ENCODE data around the gene MAPK8IP1. TPM values are rescaled to one million over a fixed set of nuclear protein-coding genes. Genes with fewer than 3 reads are reported as not detected.

Gene MAPK8IP1
- total RNA-seq, 1 experiment from 2014 or later, result 12.7 TPM

DNA sequence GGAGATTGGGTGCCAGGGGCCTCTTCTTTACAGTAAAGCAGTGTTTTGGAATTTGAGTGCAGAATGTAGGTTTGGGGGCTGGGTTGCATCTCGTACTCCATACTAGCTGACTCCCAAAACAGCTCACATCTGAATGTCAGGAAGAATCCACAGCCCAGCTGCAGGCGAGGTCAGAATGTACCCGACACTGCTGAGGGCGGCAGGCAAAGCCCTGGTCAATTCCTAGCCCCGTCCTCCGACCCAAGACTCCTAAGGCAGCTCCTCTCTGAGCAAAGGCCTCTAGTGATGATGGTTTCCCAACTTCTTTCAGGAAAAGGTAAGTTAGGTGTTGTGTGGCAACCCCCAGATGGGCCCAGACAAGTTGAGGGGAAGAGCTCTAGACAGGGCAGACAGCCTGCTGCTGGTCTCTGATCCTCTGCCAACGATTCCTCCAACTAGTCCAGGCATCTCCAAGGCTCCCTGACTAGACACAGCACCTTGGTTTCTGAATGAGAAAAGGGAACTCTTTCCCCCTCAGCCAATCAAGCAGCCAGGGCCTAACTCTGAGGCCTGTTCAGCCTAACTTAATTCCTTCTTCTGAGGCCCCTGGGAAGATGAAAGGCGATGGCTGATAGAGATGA lies 45.6 kb downstream of the MAPK8IP1 start:
- Histone ChIP-seq H3K36me3 (ENCODE audit: control insufficient read depth, insufficient read depth, low read length) (peaks cover 5% of the 10 kb centered on the region), H3K9me3 (ENCODE audit: control insufficient read depth, insufficient read depth, low read depth, low read length) (no peaks in the 10 kb centered on the region), H3K4me1 (ENCODE audit: control insufficient read depth, insufficient read depth, low read length) (no peaks in the 10 kb centered on the region), H3K27ac (ENCODE audit: low read length) (no peak overlapping the region), H3K4me3 (ENCODE audit: low read depth in 2 of 2, low read length in 2 of 2) (no peak overlapping the region), H3K27me3 (ENCODE audit: control insufficient read depth, insufficient read depth, low read length) (no peaks in the 10 kb centered on the region)
- TF ChIP-seq SIN3A (IDR thresholded peaks at IDR 0.05; ENCODE audit: borderline replicate concordance, insufficient read depth, low read depth, low read length) (no peak), POLR2AphosphoS5 (IDR thresholded peaks at IDR 0.05; ENCODE audit: low read depth, low read length) (no peak), TCF7L2 (IDR thresholded peaks at IDR 0.05; ENCODE audit: low read depth, low read length) (no peak)
- TF ChIP-seq, protein P1, sequence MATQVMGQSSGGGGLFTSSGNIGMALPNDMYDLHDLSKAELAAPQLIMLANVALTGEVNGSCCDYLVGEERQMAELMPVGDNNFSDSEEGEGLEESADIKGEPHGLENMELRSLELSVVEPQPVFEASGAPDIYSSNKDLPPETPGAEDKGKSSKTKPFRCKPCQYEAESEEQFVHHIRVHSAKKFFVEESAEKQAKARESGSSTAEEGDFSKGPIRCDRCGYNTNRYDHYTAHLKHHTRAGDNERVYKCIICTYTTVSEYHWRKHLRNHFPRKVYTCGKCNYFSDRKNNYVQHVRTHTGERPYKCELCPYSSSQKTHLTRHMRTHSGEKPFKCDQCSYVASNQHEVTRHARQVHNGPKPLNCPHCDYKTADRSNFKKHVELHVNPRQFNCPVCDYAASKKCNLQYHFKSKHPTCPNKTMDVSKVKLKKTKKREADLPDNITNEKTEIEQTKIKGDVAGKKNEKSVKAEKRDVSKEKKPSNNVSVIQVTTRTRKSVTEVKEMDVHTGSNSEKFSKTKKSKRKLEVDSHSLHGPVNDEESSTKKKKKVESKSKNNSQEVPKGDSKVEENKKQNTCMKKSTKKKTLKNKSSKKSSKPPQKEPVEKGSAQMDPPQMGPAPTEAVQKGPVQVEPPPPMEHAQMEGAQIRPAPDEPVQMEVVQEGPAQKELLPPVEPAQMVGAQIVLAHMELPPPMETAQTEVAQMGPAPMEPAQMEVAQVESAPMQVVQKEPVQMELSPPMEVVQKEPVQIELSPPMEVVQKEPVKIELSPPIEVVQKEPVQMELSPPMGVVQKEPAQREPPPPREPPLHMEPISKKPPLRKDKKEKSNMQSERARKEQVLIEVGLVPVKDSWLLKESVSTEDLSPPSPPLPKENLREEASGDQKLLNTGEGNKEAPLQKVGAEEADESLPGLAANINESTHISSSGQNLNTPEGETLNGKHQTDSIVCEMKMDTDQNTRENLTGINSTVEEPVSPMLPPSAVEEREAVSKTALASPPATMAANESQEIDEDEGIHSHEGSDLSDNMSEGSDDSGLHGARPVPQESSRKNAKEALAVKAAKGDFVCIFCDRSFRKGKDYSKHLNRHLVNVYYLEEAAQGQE (IDR thresholded peaks at IDR 0.05; ENCODE audit: insufficient read depth in 1 of 2, low read depth in 2 of 2, low read length in 1 of 2), result no peak
- TF ChIP-seq, protein P2, sequence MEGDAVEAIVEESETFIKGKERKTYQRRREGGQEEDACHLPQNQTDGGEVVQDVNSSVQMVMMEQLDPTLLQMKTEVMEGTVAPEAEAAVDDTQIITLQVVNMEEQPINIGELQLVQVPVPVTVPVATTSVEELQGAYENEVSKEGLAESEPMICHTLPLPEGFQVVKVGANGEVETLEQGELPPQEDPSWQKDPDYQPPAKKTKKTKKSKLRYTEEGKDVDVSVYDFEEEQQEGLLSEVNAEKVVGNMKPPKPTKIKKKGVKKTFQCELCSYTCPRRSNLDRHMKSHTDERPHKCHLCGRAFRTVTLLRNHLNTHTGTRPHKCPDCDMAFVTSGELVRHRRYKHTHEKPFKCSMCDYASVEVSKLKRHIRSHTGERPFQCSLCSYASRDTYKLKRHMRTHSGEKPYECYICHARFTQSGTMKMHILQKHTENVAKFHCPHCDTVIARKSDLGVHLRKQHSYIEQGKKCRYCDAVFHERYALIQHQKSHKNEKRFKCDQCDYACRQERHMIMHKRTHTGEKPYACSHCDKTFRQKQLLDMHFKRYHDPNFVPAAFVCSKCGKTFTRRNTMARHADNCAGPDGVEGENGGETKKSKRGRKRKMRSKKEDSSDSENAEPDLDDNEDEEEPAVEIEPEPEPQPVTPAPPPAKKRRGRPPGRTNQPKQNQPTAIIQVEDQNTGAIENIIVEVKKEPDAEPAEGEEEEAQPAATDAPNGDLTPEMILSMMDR (IDR thresholded peaks at IDR 0.05), result no peak
- ChIA-PET CTCF (no interaction called here), POLR2A (no interaction called here)
- BruUV-seq (replicated peaks), result no TSS peak
- intact Hi-C loops (cut with micrococcal nuclease; ENCODE audit: unreplicated experiment), result no loop called here
- in situ Hi-C loops (cut with HindIII; ENCODE audit: low pct_unique_long_range_greater_than_20kb, low sequenced_read_pairs), result no loop called here
- DNase-seq (ENCODE audit: low read depth, low spot score) (no peak), ATAC-seq (no peak)

DNA sequence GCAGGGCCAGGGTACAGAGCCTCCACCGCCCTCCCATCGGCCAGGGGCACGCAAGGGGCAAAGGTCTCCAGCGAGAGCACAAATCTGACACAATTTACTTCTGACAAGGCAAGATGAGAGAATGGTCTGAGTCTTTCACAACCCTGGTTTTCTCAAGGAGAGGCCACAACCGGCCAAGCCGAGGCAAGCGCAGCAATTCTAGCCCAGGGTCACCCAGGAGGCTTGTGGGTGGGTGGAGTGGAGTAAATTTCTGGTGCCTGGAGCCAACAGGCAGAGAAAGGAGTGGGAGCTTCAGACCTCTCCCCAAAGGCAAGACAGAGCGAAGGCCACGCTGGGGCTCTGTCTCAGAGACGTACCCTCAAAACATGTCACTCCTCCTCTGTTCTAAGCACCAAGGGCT lies 46.3 kb downstream of the MAPK8IP1 start:
- intact Hi-C loops (cut with micrococcal nuclease; ENCODE audit: unreplicated experiment), result no loop called here
- DNase-seq (ENCODE audit: low read depth, low spot score) (no peak), ATAC-seq (no peak)
- Histone ChIP-seq H3K9me3 (ENCODE audit: control insufficient read depth, insufficient read depth, low read depth, low read length) (no peaks in the 10 kb centered on the region), H3K4me1 (ENCODE audit: control insufficient read depth, insufficient read depth, low read length) (no peaks in the 10 kb centered on the region), H3K4me3 (ENCODE audit: low read depth in 2 of 2, low read length in 2 of 2) (no peak overlapping the region), H3K27ac (ENCODE audit: low read length) (no peak overlapping the region), H3K36me3 (ENCODE audit: control insufficient read depth, insufficient read depth, low read length) (peaks cover 11% of the 10 kb centered on the region), H3K27me3 (ENCODE audit: control insufficient read depth, insufficient read depth, low read length) (no peaks in the 10 kb centered on the region)
- BruUV-seq (replicated peaks), result no TSS peak
- ChIA-PET POLR2A (no interaction called here), CTCF (no interaction called here)
- TF ChIP-seq TCF7L2 (IDR thresholded peaks at IDR 0.05; ENCODE audit: low read depth, low read length) (no peak), SIN3A (IDR thresholded peaks at IDR 0.05; ENCODE audit: borderline replicate concordance, insufficient read depth, low read depth, low read length) (no peak), POLR2AphosphoS5 (IDR thresholded peaks at IDR 0.05; ENCODE audit: low read depth, low read length) (no peak)
- TF ChIP-seq, protein P2 (IDR thresholded peaks at IDR 0.05), result no peak
- TF ChIP-seq, protein P1 (IDR thresholded peaks at IDR 0.05; ENCODE audit: insufficient read depth in 1 of 2, low read depth in 2 of 2, low read length in 1 of 2), result no peak
- in situ Hi-C loops (cut with HindIII; ENCODE audit: low pct_unique_long_range_greater_than_20kb, low sequenced_read_pairs), result no loop called here
